HS-27A (cell line): ENCODE results near the gene ZER1.
"Not testable (repeated sequence)": the region's sequence is repeated elsewhere in the genome, so short reads cannot be mapped to it uniquely, and the experiment has no call there.

Experiments used
- DNase-seq: peaks from one replicate; pipeline ENCODE4 v3.0.0-alpha.2; 2012; ENCODE audit warnings: low read depth, missing footprints

The ZER1 gene

DNA sequence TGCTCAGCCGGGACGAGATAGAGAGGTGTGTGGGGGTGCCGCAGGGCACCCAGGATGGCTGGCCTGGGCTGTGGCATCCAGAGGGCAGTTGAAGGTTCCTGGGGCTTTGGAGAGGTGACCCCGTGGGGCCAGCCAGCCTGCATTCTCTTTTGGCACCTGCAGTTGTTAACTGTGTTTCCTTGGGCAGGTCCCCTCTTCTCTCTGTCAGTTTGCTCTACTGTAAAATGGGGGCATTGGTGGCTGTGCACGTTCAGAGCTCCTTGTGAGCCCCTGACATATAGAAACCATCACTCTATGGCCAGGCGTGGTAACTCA lies 56.3 kb downstream of the ZER1 start:
- no peak for DNase-seq

DNA sequence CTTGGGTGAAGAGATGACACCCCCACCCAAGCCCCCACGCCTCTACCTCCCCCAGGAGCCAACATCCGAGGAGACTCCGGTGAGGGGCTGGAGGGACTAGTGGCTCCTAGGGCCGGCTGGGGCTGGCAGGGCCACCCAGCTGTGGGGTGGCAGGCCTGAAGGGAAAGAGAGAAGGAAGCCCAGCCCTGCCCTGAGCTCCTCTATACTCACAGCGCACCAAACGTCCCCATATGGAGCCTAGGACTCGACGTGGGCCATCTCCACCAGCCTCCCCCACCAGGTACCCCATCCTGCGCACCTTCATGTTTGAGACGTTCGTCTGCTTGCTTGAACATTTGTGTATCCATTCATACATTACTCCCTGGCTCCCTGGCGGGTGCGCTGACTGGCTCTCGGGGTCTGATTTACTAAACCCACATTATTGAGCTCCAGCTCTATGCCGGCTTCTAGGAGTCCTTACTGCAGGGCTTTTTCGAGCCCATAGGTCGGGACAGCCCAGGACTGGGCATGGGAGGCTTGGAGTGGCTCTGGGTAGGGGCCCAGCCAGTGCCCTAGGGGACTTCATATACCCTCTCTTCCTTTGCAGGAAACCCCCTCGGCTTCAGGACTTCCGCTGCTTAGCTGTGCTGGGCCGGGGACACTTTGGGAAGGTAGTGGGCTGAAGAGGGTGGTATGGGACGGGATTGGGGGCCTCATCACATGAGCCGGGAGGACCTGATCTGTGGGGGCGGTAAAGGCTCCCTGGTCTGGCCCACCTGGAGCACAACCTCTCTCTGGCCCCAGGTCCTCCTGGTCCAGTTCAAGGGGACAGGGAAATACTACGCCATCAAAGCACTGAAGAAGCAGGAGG lies 56.9 kb downstream of the ZER1 start:
- DNase-seq = no peak

DNA sequence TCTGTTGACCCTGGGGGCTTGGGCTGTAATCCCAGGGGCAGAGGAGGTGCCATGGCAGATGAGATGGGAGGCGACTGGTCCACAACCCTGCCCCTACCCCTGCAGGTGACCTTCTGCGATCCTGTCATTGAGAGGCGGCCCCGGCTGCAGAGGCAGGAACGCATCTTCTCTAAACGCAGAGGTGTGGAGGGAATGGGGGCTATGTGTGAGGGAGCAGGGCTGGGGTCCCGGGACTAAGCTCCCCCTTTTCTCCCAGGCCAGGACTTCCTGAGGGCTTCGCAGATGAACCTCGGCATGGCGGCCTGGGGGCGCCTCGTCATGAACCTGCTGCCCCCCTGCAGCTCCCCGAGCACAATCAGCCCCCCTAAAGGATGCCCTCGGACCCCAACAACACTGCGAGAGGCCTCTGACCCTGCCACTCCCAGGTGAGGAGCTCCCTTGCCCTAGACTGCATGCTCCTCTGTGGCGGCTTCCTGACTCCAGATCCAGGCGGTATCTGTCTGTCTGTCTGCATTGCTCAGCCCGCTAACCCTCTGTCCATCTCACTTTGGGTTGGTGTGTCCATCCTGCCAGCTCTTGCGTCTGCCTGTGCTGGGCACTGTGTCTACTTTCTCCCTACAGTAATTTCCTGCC lies 57.7 kb downstream of the ZER1 start:
- no peak for DNase-seq

- DNase-seq = no peak
Measured at GRCh38 chr9:128713411-128713780, 58.3 kb downstream of the ZER1 start.

- DNase-seq = no peak
Measured at GRCh38 chr9:128712451-128713410, 59.0 kb downstream of the ZER1 start.

- DNase-seq = no peak
Measured at GRCh38 chr9:128707446-128707845, 64.3 kb downstream of the ZER1 start.

GRCh38 chr9:128706671-128707381 lies 64.9 kb downstream of the ZER1 start:
- DNase-seq = no peak

DNA sequence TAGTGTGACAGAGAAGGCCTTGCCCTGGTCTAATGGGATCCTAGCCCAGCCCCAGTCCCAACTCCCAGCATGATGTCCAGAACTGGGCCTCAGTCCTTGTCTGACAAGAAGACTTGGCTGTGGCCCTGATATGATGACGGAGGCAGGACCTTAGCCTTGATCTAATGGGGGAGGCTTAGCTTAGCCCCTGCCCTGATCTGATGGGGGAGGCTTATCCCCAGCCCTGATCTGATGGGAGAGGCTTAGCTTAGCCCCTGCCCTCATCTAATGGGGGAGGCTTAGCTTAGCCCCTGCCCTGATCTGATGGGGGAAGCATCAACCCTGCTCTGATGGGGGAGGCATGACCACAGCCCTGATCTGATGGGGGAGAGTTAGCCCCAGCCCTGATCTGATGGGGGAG lies 65.7 kb downstream of the ZER1 start:
- DNase-seq = no peak

- DNase-seq = no peak
Measured at GRCh38 chr9:128705051-128705965, 66.4 kb downstream of the ZER1 start.

DNA sequence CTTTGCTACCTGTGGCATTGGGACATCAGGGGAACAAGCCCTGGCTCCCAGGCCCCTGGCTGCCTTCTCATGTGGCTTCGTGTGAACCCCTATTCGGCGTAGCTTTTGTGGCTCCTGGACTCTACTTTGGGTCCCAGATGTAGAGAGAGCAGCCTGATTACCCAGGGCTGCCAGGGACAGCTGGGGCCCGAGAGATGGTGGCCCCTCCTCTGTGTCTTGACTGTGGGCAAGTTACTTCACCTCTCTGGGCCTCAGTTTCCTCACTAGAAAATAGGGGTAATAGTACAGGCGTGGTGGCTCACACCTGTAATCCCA lies 67.4 kb downstream of the ZER1 start:
- no peak for DNase-seq

DNA sequence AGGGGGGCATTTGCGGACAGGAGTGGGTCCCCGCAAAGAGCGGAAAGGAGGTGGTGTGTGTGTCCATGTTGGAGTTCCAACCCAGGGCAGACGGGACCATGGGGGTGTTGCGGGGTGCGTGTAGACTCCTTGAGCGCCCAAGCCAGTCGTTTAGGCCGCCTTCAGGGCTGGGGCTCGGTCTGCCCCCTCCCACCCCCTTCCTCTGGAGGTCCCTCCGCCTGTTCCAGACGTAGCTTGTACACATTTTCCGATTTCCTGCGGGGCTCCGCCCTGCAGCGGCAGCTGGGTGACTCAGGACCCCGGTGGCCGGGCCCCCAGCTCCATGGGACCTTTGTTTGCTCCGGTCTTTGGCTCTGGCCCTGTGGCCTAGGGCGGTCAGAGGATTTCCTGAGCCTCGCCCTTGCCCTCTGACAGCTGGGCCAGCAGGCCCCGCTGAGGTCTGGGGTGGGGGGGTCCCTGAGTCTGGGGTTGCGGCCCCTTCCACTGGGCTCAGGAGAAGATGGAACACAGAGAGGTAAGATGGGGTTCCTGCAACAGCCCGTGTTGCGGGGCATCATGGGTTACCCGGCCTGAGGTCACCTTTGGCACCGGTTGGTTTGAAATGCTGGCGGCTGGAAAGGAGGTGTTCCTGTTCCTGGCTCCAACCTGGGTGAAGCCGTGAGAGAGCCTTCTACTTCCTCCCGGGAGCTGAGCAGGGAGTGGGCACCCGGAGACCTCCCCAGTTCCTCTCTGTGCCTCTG lies 67.9 kb downstream of the ZER1 start:
- no peak for DNase-seq

GRCh38 chr9:128702949-128703615 lies 68.6 kb downstream of the ZER1 start:
- DNase-seq = no peak

GRCh38 chr9:128702445-128702948 lies 69.2 kb downstream of the ZER1 start, which contains the start of gene PKN3:
PKN3 (plus strand) TSS chr9:128702503; CDS start chr9:128702916, 413 bp downstream.
- DNase-seq = peak; percentile 71

- no peak for DNase-seq
Measured at GRCh38 chr9:128701227-128701854, 70.4 kb downstream of the ZER1 start.

- DNase-seq = not testable (repeated sequence)
Measured at GRCh38 chr9:128699096-128699795, 72.5 kb downstream of the ZER1 start.

GRCh38 chr9:128696923-128697707 lies 74.6 kb downstream of the ZER1 start:
- no peak for DNase-seq

DNA sequence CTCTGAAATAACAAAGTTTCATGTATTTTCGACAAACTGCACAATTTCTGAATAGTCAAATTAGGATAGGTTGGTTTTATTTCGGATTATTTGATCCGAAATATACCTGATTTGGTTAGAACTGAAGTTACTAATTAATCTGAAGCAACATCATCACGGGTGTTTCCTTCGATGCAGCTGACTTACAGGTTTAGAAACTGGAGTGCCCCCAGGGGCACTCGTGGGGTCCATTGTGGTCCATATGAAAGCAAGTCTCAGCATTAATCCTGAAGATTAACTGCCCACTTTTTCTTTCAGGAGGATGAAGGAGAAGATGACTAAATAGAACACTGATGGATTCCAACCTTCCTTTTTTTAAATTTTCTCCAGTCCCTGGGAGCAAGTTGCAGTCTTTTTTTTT lies 77.4 kb downstream of the ZER1 start:
- DNase-seq = no peak

- DNase-seq = not testable (repeated sequence)
Measured at GRCh38 chr9:128693738-128694137, 78.0 kb downstream of the ZER1 start.
